ENCODE measurements around the gene OPTC.
"Not testable (repeated sequence)": the region's sequence is repeated elsewhere in the genome, so short reads cannot be mapped to it uniquely, and the experiment has no call there.

The OPTC gene

DNA sequence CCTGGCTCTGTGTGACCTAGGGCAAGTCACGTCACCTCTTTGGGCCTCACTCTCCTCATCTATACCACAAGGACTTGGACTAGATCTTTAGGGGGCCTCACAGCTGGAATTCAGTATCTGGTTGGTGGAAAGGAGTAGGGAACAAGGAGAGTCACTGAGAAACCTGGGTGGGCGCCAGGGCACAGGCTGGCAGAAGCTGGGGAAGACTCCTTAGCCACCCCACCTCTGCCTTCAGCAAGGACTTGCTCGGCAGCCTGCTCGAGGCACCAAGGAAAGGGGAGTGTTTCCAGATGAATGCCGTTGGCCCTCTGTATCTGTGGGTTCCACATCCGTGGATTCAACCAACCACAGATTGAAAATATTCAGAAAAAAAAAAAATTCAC lies 1.2 kb upstream of the OPTC start:
- DNase-seq: no peak

DNA sequence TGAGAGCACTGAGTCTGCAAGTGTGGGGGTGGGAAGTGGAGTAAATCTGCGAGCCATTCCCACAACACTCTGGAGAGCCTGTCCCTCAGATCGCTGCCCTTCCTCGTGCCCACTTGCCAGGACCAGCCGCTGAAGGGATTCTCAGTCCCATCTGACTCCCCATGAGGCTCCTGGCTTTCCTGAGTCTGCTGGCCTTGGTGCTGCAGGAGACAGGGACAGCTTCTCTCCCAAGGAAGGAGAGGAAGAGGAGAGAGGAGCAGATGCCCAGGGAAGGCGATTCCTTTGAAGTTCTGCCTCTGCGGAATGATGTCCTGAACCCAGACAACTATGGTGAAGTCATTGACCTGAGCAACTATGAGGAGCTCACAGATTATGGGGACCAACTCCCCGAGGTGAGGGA lies 1.9 kb downstream of the OPTC start:
- no peak for DNase-seq

DNA sequence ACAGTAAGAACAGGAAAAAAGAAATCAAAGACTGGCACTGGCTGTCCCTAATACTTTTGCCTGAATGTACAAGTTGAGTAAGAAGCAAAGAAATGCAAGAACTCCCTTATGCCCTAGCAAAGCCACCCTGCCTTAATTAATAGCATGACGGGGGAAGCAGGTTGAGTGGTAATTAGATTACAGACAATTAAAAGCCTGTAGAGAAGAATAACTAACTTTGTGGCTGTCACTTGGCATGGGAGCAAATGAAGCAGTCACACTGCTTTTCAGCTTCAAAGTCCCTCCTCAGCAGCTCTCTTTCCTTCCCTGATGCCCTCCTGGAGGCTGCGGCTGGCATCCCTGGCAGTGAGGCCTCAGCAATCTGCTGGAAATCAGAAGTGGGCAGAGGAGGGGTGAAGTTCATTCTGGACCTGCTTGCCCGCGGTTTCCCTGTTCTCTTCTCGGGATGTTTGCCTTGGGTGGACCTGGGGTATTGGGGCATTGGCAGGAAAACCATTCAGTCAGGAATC lies 3.4 kb downstream of the OPTC start:
- no peak for DNase-seq

DNA sequence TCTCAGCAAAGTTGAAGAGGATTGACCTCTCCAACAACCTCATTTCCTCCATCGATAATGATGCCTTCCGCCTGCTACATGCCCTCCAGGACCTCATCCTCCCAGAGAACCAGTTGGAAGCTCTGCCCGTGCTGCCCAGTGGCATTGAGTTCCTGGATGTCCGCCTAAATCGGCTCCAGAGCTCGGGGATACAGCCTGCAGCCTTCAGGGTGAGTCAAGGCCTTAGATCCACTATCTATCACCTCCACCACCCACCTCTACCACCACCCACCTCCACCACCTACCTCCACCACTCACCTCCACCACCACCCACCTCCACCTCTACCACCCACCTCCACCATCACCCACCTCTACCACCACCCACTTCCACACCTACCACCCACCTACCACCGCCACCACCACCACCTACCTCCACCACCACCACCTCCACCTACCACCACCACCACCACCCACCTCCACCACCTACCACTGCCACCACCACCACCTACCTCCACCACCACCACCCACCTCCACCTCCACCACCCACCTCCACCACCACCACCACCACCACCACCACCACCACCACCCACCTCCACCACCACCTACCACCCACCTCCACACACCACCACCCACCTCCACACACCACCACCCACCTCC lies 5.8 kb downstream of the OPTC start:
- DNase-seq: no peak

DNA sequence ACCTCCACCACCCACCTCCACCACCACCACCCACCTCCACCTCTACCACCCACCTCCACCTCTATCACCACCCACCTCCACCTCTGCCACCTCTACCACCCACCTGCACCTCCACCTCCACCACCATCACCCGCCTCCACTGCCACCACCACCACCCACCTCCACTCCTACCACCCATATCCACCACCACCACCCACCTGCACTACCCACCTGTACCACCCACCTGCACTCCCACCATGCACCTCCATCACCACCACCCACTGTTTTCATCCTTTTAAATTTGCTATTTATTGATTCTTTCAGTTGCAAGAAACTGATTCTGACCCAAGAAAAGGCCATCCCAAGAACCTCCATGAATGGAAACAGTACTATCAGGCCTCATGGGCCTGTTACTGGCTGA lies 6.3 kb downstream of the OPTC start:
- no peak for DNase-seq

DNA sequence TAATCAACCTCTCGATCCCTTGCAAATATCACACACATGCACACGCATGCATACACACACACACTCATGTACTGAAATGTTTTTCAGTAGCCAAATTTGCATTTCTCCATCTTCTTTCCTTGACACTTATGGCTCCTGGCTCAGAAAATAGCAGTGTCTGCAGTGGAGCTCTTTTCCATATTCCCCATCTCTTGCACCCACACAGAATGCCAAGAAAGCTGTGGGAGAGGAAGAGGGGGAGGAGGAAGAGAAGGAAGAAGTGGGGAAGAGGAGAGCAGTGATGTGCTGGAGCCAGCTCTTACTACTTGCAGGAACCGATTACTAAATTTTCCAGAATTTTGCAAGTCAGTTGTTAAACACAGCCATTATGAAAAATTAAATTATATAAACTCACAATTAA lies 9.9 kb downstream of the OPTC start:
- DNase-seq: no peak

DNA sequence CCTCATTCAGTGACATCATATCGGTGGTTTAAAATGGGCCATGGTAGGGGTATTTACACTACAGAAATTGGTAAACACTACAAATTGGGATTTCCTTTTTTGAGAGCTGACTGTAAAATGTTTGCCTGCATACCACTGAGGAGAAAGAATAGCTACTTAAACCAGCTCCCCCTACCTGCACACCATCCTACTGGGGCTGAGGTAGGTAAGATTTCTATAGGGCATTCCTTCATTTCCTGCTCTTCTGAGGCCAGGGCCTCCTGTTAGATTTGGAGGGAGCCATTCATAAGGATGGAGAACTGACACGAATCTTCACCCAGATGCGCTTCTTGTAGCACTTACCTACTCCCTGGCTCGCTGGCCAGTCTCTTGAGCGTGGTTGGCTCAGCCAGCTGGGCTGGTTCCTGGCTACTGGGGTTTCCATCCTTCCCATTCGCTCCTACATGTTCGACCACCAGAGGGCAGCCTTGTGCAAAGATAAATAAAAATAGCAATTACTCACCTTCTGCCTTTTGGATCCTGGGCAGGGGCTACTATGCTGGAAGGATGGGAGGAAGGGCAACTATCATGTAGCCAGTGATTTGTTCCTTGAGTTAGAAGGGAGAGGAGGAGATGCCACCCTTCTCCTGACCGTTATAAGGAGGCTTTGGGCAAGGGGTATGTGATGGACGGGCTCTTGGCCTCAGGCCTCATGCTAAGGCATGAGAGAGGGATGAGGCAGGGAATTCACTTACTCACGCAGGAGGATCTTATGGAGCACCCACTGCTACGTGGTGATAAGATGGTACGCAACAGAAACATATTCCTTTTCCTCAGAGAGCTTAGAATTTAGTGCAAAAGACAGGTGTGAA lies 10.7 kb downstream of the OPTC start:
- peak; percentile 85 for DNase-seq

DNA sequence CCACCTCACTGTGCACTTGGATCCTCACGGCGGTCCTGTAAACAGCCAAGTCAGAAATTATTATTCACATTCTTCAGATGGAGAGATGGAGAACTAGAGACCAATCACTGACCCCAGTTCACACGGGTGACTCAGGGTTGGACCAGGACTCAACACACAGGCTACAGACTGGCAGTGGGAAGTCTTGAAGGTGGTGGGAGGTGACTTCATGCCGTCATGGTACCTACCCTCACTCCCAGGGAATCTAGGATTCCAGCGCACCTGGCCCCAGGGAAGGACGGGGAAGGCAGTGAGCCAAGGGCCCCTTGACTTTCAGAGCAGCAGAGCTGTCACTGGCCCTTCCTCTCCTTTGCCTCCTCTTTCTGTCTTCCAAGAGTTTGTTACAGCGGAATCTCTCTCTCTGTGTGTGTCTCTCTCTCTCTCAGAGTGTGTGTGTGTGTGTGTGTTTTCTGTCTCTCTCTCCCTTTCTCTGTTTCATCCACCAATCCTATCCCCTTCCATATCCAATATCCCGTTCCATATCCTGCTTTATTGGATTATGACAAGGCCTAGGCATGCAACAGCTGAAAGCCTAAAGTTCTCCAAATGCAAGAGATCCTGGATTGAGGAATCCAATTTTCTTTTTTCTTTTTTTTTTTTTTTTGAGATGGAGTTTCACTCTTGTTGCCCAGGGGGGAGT lies 11.7 kb downstream of the OPTC start:
- no peak for DNase-seq

DNA sequence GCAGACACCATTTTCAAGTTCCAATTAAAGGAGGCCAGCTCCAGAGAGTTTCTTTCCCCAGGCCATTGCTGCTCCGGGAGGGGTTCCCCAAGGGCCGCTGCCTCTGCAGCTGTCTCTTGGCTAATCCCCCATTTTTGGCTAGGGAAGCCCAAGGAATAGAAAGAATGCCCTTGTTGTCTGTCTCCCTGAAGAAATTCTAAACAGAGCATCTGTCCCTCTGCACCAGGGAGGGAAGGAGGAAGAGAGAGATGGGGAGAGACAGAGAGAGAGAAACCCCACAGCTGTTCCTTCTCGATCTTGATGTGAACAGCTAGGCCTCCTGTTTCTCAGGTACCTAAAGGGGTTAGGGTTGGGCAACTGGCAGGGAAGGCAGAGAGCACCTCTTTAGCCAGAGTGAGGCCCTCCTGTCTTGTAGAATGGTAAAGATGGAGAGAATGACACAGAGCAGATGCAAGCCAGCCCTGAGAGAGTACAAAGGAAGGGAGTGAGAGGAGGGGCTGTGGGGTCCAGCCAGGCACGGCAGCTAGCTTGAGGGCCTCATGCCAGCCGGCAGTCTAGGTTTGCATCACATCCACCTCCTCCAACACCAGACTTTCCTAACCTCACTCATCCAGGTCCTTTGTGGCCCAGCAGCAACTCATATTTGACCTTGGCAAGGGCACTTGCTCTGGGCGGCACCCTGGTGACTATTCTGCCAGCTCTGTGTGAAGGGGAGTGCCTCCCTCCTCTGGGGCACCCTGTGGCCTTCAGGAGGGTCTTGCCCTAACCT lies 13.1 kb downstream of the OPTC start:
- DNase-seq: peak; percentile 21

DNA sequence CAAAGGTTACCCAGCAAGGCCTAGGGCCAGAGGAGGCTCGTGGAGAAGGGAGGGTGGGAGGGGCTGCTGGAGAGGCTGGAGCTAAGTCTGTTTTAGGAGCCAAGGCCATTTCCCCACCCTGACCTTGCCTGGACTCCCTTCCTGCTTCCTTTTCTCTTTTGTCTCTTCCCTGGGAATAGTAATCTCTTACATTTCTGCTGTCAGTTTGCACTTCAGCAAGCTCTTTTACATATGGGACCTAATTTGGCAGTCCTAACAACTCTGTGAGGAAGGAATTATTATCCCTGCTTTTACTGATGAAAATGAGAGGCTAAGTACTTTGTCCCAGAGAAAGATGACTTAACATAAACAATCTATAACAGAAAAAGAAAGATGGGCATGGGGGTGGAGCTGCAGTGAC lies 13.8 kb downstream of the OPTC start:
- DNase-seq: no peak

DNA sequence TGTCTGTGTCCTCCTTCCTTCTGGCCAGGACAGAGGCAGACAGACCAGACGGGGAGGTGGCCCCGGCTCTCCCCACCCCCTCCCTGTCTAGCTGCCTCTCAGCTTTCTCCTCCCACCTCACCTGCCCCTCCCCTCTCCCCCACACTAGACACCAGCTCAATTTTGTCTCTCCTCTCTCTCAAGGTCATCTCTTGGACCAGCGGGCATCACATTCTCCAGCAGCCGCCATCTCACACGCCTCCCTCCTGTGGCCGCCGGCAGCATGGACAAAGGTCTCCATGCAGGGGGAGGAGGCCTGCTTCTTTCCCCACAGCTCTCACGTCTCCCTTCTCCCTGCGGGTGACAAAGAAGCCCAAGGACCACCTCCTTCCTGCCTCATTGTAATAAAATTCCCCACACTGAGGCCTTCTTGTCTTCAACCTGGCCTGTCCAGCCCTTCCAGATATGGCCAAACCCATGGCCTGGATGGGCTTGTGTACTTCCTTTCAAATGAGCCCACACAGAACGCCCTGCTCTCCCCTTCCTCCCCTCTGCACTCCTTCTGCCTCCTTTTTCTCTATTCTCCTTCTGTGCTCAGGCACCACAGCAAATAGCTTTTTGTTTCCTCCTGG lies 14.6 kb downstream of the OPTC start:
- no peak for DNase-seq

DNA sequence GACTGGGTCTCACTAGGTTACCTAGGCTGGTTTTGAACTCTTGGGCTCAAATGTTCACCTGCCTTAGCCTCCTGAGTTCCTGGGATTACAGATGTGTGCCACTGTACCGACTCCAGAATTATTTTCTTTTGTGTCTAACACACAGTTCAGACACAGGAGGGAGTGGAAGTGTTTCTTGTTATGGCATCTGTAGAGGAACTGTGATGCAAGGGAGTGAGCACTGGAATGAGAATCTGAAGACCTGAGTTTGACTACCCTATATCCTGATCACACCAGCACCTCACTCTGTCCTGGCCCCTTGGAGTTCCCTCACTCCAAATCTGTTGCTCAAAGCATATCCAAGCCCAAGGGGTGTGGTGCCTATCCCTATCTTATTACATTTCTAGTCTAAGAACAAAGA lies 15.2 kb downstream of the OPTC start:
- DNase-seq: peak; percentile 17

DNA sequence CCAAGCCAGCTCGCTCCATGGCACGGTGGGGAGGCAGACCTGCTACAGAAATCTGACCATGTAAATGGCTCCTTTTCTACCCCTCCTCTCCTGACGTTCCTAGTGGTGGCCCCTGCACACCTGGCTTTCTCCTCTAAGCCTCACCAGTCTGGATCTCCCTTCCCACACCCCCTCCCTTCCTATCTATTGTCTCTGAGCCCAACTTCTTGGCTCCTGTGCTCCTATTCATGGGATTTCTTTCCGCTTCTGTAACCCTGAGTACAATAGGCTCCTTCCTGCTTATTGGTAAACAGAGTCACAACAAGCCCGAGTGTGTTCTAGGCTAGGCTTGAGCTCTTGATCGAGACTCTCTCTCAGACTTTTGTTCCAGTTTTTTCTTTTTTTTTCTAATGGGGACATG lies 17.6 kb downstream of the OPTC start:
- no peak for DNase-seq

DNA sequence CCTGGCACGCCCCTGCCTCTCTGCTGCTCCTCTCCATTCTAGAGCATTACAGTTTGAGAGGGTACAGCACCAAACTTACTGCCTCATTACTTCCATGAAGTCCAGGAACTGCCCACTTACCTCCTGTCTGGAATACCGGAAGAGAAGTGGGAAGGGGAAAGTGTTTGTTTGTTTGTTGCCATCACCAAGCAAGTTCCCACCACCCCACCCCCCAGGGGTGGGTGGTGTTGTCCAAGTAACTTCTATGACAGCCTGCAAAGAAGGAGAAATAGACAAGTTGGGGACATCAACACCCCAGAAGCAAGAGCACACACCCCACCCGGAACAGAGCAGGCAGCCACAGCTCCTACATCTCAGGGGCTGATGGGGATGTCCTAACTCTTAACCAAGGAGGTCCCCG lies 18.0 kb downstream of the OPTC start:
- peak; percentile 15 for DNase-seq

DNA sequence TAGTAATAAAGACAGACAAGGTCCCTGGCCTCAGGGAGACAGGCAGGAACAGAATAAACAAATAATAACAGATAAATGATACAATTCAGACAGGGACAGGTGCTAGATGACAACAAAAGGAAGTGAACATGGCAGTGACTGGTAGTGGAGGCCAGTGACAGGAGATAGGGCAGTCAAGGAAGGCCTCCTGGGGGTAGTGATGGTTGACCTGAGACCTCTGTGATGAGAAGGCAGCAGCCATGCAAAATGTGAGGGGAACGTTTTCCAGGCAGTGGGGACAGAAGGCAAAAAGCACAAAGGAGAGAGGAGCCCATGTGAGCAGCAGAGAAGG lies 18.5 kb downstream of the OPTC start:
- peak; percentile 85 for DNase-seq

DNA sequence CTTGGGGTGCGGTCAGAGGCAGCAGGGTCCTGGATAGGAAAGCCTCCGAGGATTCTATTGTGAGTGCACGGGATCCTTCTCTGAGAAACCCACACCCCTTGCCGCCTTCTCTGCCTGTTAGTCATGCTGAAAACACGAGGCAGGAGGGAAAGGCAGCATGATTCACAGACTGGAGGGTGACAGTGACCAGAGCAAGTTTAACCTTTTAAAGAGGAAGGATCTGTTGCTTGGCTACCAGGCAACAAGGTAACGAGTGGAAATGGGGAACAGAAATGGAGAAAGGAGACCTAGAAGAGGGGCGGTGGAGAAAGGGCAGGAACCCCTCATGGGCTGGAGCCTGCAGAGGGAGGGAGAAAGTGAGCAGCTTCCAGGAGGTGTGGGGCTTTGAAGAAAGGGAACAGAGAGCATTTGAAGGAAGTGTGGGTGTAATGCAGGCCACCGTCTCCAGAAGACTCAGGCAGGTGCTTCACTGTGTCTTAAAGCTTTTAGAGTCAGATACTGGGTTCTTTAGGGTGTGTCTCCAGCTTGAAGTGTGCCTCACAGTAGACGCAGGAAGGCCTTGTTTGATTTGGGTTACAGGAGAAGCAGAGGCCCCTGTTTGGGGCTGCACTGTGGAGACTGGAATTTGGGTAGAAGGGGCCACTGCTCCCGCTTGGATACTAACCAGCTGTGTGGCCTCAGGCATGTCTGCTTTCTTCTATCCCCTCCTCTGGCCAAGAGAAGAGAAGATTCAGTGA lies 19.1 kb downstream of the OPTC start:
- peak; percentile 97 for DNase-seq

DNA sequence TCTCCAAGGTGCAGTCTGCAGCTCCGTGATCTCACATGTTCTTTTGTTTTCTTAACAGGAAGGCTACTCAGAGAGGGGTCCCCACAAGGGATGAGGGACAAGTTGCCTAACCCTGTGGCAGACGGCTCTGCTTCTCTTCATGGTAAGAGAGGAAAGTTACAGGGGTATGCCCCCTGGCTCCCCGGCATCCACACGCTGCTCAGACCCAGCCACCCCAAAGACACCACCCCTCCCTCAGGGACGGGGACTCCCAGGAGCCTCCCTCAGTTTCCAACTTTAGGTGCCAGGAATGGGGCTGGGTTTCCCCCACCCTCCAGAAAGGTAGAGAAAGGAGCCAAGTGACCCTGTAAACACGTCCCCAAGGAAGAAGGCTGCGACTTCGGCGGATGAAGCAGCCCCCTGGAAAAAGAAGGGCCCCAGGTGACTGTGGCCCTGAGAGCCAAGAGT lies 19.7 kb downstream of the OPTC start:
- DNase-seq: no peak

DNA sequence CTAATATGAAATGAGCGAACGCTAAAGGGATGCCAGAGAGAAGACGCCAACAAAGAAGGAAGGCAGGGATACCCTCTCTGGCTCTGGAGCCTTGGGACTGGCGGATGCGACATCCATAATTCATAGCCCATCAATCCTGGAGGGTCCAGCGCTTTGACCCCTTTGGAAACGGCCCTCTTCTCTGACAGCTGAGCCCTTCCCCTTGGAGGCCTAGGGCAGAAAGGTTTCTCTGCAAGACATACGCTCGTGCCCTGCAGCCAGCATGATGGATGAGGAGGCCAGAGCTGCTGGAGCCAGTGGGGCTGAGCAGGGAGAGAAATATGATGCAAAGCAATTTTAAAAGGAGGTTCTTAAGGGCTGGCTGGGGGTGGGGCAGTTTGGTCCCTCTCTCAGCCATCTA lies 22.2 kb downstream of the OPTC start:
- DNase-seq: no peak

DNA sequence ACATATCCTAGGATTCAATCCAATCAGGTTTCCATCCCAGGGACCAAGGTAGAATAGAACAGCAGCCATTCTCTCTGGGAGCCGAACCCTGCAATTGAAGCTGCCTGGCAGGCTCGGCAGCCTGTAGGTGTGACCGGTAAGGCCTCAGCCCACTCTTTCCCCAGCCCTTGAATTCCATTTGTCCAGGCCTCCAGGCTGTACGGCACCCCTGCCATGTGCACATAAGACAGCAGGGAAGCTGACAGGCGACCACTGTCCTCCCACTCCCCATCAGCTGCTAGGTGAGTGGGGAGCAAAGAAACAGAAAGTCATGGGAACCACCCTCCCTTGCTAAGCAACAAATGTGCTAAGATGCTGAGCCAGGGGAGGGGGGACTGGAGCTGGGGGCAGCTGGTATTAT lies 23.0 kb downstream of the OPTC start:
- no peak for DNase-seq

DNA sequence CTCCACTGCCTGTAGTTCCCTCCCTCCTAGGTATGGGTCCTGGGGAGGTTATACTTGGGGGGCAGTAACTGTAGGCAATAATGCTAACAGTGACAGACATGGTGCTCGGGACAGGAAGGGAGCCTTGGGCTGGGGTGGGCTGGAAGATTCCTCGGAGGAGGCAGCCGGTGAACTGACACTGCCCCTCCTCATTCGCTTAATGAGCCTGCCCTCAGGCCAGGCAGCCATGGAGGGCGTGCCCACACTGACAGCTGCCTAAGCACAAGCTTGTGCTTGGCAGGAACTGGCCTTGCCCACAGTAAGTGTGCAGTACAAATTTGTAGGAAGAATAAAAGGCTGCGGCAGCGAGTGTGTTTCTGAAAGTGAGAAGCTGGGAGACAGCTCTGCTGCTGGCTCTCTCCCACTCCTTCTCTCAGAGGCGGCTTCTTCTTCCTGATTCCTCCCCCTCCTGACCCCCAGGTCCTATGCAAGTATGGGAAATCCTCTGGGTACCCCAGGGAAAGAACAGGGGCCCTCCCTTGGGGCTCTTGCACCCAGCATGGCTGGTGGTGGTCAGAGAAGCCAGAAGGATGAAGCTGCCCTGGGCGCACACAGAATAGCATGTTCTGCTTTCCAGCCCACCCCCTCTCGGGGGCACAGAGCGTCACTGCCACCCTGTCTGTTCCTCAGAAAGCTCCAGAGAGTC lies 23.6 kb downstream of the OPTC start:
- no peak for DNase-seq

DNA sequence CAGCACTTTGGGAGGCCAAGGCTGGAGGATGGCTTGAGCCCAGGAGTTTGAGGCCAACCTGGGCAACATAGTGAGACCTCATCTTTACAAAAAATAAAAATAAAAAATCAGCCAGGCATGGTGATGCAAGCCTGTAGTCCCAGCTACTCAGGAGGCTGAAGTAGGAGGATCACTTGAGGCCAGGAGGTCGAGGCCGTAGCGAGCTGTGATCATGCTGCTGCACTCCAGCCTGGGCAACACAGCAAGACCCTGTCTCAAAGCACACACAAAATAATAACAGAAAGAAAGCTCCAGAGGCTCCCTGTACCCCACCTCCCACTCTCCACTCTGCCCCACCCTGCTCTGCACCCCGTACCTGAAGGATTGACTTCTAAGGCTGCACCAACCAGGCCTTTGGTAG lies 24.2 kb downstream of the OPTC start:
- DNase-seq: not testable (repeated sequence)
